K562 (cell line): ENCODE measurements around the gene CPA4. TPM values are rescaled to one million over a fixed set of nuclear protein-coding genes. Genes with fewer than 3 reads are reported as not detected.

Experiments
- ATAC-seq: fragments of 200-7000 bp; cut with Tn5 transposase; 3 replicates; pipeline ENCODE4 v1.9.1; 2020; ENCODE audit warnings: moderate library complexity
- BruUV-seq: library from RNA; stranded (reverse); fragments of 400-500 nt; replicated peaks from 2 replicates; lab custom pipeline; 2021; lab: Mats Ljungman, UMichigan
- CTCF ChIA-PET: fragments of 300-600 bp; formaldehyde crosslinking; extraction: SDS; loops from one replicate; lab custom pipeline; 2021; ENCODE audit warnings: low intra/inter-chr PET ratio; lab: Yijun Ruan, JAX
- POLR2A ChIA-PET: fragments of 300-600, 350-650 bp; sonication (Branson Sonifier 250); formaldehyde crosslinking; extraction: SDS; loops from one replicate; lab custom pipeline; 2021; ENCODE audit warnings: antibody characterized with exemption, inconsistent platforms; lab: Yijun Ruan, JAX
- DNase-seq, 4 experiments: peaks; one replicate each; pipeline versions ENCODE4 v3.0.0 to v3.0.0-alpha.2; 2011 to 2018; ENCODE audit warnings: low spot score in 3 of 4, mixed read lengths in 3 of 4; ENCODE audit errors: extremely low read depth in 1 of 4
- FAIRE-seq: peaks from 2 replicates; lab custom pipeline; 2011; peaks lifted over from hg19 to GRCh38; lab: Jason Lieb, UNC
- H2AFZ ChIP-seq: 2 replicates; pipeline ENCODE4 v1.6.0; 2011; ENCODE audit warnings: low read depth, low read length, control low read depth, inconsistent platforms
- H3K27ac ChIP-seq: fragments of 200-600 bp; 3 replicates; pipeline ENCODE4 v1.8.0; 2011; ENCODE audit warnings: low read depth, mild to moderate bottlenecking, control low read depth, inconsistent platforms, low read length, moderate library complexity, mixed read lengths; ENCODE audit errors: extremely low read depth
- H3K27me3 ChIP-seq, 2 experiments: fragments of 300-600 bp in 1 of 2; 2 replicates in 1 of 2; 3 replicates in 1 of 2; pipeline versions ENCODE4 v1.6.0 to v1.8.0; 2011; ENCODE audit warnings: inconsistent platforms in 2 of 2, low read length in 2 of 2, mild to moderate bottlenecking in 1 of 2, mixed read lengths in 1 of 2, moderate library complexity in 1 of 2; ENCODE audit not compliant: control insufficient read depth in 2 of 2, insufficient read depth in 2 of 2
- H3K36me3 ChIP-seq: fragments of 300-600 bp; 3 replicates; pipeline ENCODE4 v1.8.0; 2011; ENCODE audit warnings: mild to moderate bottlenecking, low read length, inconsistent platforms; ENCODE audit not compliant: control insufficient read depth, insufficient read depth
- H3K4me1 ChIP-seq, 2 experiments: fragments of 200-600 bp in 1 of 2; replicated peaks in 1 of 2; 2 replicates in 1 of 2; 3 replicates in 1 of 2; pipeline versions ENCODE4 v1.5.1 to v1.8.0; 2011; ENCODE audit warnings: inconsistent platforms in 2 of 2, low read length in 2 of 2, mild to moderate bottlenecking in 1 of 2, mixed read lengths in 1 of 2, moderate library complexity in 1 of 2; ENCODE audit not compliant: control insufficient read depth in 2 of 2, insufficient read depth in 2 of 2
- H3K4me2 ChIP-seq: 2 replicates; pipeline ENCODE4 v1.6.1; 2011; ENCODE audit warnings: low read length, control low read depth, inconsistent platforms, mixed read lengths; ENCODE audit not compliant: insufficient read depth
- H3K4me3 ChIP-seq: fragments of 200-600 bp; sonication (generic), shearing (Covaris generic); 2 replicates; pipeline ENCODE4 v1.5.1; 2016; ENCODE audit warnings: control low read depth, inconsistent platforms
- H3K79me2 ChIP-seq: fragments of 200-600 bp; 3 replicates; pipeline ENCODE4 v1.8.0; 2011; ENCODE audit warnings: low read length, inconsistent platforms; ENCODE audit not compliant: control insufficient read depth, insufficient read depth
- H3K9ac ChIP-seq, 2 experiments: 2 replicates each; pipeline versions ENCODE4 v1.6.0 to v1.6.1; 2011; ENCODE audit warnings: low read depth in 2 of 2, low read length in 2 of 2, control low read depth in 1 of 2, inconsistent platforms in 1 of 2, mild to moderate bottlenecking in 1 of 2, mixed read lengths in 1 of 2; ENCODE audit not compliant: insufficient read depth in 1 of 2
- H3K9me1 ChIP-seq: one replicate; pipeline ENCODE4 v1.6.0; 2011; ENCODE audit warnings: inconsistent platforms, mild to moderate bottlenecking, low read length, moderate library complexity; ENCODE audit not compliant: control insufficient read depth, insufficient read depth
- H3K9me3 ChIP-seq: replicated peaks from 2 replicates; pipeline ENCODE4 v1.5.1; 2011; ENCODE audit warnings: low read depth, low read length, inconsistent platforms; ENCODE audit not compliant: control insufficient read depth, insufficient read depth
- H4K20me1 ChIP-seq: replicated peaks from 2 replicates; pipeline ENCODE4 v1.6.1; 2011; ENCODE audit warnings: low read length, inconsistent platforms, mixed read lengths; ENCODE audit not compliant: control insufficient read depth, insufficient read depth
- CBX1 ChIP-seq: sonication (generic); IDR thresholded peaks from 2 replicates; pipeline ENCODE4 v1.6.1; 2016; ENCODE audit warnings: antibody characterized with exemption, low read depth, mild to moderate bottlenecking
- MXI1 ChIP-seq: IDR thresholded peaks from 2 replicates; pipeline ENCODE4 v1.6.1; 2011; ENCODE audit warnings: low read depth, mild to moderate bottlenecking, improper control_type of control experiment, low read length
- STAG1 ChIP-seq: sonication (generic); formaldehyde crosslinking; IDR thresholded peaks from 2 replicates; pipeline ENCODE4 v1.5.0; 2020; ENCODE audit warnings: missing genetic modification reagents, borderline replicate concordance
- ZKSCAN8 ChIP-seq: fragments of 200-800 bp; sonication (Bioruptor generic); IDR thresholded peaks from 2 replicates; pipeline ENCODE4 v1.6.1; 2016; ENCODE audit warnings: missing genetic modification characterization, missing compliant biosample characterization
- ZNF586 ChIP-seq: fragments of 450-650 bp; formaldehyde crosslinking; conservative IDR thresholded peaks from 2 replicates; pipeline ENCODE4 v1.4.0; 2020; ENCODE audit warnings: mild to moderate bottlenecking, moderate library complexity
- WGBS: fragments of 100-300 bp; shearing (Covaris generic); methylation state at CpG from one replicate; pipeline ENCODE4 v1.1.6; 2016; ENCODE audit warnings: low coverage, mixed read lengths; ENCODE audit not compliant: insufficient coverage; ENCODE audit errors: missing lambda C conversion rate; 5-methylcytosine and 5-hydroxymethylcytosine counted together
- in situ Hi-C: fragments of 300-500 bp; cut with MboI; formaldehyde crosslinking; loops from 4 replicates; pipeline ENCODE4 v1.15.0; 2018; ENCODE audit warnings: inconsistent platforms, mixed read lengths
- intact Hi-C: fragments of 100-400 bp; cut with micrococcal nuclease; formaldehyde crosslinking; loops from 2 replicates; pipeline ENCODE4 v1.14.2; 2022
- polyA plus RNA-seq, 8 experiments: library from polyadenylated mRNA; depleted of rRNA in 4 of 8; stranded (reverse) in 5 of 8; unstranded in 3 of 8; fragments of >200 nt; fragmentation: Nextera tagmentation in 2 of 8; fragmentation: Illumina TruSeq in 1 of 8; extraction: Ambion mirVana in 2 of 8; extraction: Trizol in 1 of 8; gene quantifications; 2 replicates each; pipeline versions ENCODE4 v1.2.1 to v1.2.3, GENCODE V29; 2011 to 2014; ENCODE audit warnings: inconsistent platforms in 1 of 8, missing spikeins in 1 of 8
- total RNA-seq, 7 experiments: library from RNA; depleted of rRNA in 6 of 7; stranded (reverse); fragments of >200 nt in 6 of 7; fragmentation: Illumina TruSeq in 2 of 7; extraction: Trizol in 2 of 7; gene quantifications; 2 replicates each; pipeline versions ENCODE4 v1.2.1 to v1.2.3, GENCODE V29; 2011 to 2021; ENCODE audit warnings: low replicate concordance in 1 of 7

Gene CPA4
- total and polyA plus RNA-seq, 9 of the 15 experiments (the other 6 are each of a cell fraction or from before 2014, with no cell fraction given), result not detected

GRCh38 chr7:130367836-130368746 is 75.1 kb downstream of the CPA4 start:
- Histone ChIP-seq H3K4me1 (peaks cover 0 to 5% of the 10 kb centered on the region in 2 experiments; a peak in 3 of 5 replicates), H3K36me3 (no peaks in the 10 kb centered on the region), H3K9me1 (no peaks in the 10 kb centered on the region), H3K9ac (no peak overlapping the region), H2AFZ (peak overlapping the region; percentile 84; the same call in 1 of the 2 replicates), H4K20me1 (no peaks in the 10 kb centered on the region), H3K27me3 (peaks cover 5 to 20% of the 10 kb centered on the region in 2 experiments; a peak in 4 of 5 replicates), H3K79me2 (no peaks in the 10 kb centered on the region), H3K4me3 (no peak overlapping the region), H3K9me3 (no peaks in the 10 kb centered on the region), H3K27ac (no peak overlapping the region), H3K4me2 (no peak overlapping the region)
- ChIA-PET POLR2A (interaction anchor here (0.8 kb wide), 1 partner anchor 13 kb away, joined by 3 read pairs; no protein-coding TSS in a partner anchor), CTCF (no interaction called here)
- 31% methylated on average over 19 of the region's 19 CpGs for WGBS
- TF ChIP-seq ZNF586 (CRISPR knock-in tag) (no peak), CBX1 (no peak), STAG1 (CRISPR knock-in tag) (no peak), ZKSCAN8 (no peak), MXI1 (no peak)
- in situ Hi-C loops, result no loop called here
- intact Hi-C loops, result loop anchor here (10.0 kb wide), 1 partner anchor 293 kb away; the partner anchor contains the start of gene KLHDC10
- DNase-seq (no peak), ATAC-seq (no peak), FAIRE-seq (no peak)
- BruUV-seq, result no TSS peak
